Neural progenitor cell (in vitro differentiated cells): Measurements from ENCODE around the gene SOD3.

Experiments used
- CTCF ChIP-seq: fragments of 200-600 bp; sonication (generic); IDR thresholded peaks from 2 replicates; pipeline ENCODE4 v1.5.1; 2017; ENCODE audit warnings: antibody characterized with exemption, mild to moderate bottlenecking
- EZH2 ChIP-seq: fragments of 200-600 bp; sonication (generic); IDR thresholded peaks from 2 replicates; pipeline ENCODE4 v1.6.1; 2017; ENCODE audit warnings: antibody characterized with exemption, mild to moderate bottlenecking, moderate library complexity
- EZH2phosphoT487 ChIP-seq: fragments of 200-600 bp; sonication (generic); IDR thresholded peaks from 2 replicates; pipeline ENCODE4 v1.6.1; 2017; ENCODE audit warnings: antibody characterized with exemption

GRCh38 chr4:24810871-24811631, 15.7 kb downstream of the SOD3 start:
- TF ChIP-seq CTCF: no peak
- TF ChIP-seq EZH2: no peak
- no peak for TF ChIP-seq EZH2phosphoT487
